ENCODE measurements around the gene CEP131. TPM values are rescaled to one million over a fixed set of nuclear protein-coding genes. Genes with fewer than 3 reads are reported as not detected.
A peak's percentile ranks its signal among the peaks of the same experiment; 100 is the strongest.

The CEP131 gene
- total and polyA plus RNA-seq, 2 of the 4 experiments (the other 2 are of a cell fraction) = 4.8 to 9.6 TPM

DNA sequence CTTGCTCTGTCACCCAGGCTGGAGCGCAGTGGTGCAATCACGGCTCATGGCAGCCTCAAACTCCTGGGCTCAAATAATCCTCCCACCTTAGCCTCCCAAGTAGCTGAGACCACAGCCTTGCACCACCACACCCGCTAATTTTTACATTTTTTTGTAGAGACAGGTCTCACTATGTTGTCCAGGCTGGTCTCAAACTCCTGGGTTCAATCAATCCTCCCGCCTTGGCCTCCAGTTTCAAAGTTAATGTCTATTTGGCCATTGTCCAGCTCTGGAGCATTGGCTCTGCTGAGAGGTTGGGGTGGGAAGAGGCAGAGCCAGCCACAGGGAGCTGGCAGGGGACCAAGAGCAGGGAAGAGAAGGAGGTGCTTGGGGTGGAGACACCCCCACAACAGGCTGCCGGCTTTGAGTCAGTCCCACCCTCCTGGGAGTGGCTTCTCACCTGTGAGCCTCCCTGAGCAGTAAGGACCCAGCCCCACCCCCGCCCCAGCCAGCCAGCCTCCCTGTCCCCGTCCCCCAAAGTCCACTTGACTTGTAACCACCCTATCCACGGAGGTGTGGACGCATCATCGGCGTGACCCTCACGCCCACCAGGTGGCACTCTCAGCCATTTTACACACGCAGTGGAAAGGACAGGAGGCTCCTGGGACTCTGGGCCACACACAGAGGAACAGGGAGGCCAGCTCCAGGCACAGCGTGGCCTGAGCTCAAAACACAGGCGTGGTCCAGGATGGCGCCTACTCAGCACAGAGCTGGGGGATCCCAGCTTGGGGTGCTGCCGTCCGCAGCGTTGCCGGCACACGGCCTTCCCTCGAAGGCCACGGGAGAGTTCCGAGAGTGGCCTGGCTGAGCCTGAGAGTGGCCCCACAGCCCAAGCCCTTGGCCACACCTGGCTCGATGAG, 80.2 kb downstream of the CEP131 start:
- ChIA-PET CTCF (interaction anchor here (0.6 to 1.4 kb wide), 4 partner anchors 10 to 562 kb away, joined by 3 to 7 read pairs (median 4); no protein-coding TSS in a partner anchor), POLR2A (ENCODE audit: unreplicated experiment) (no interaction called here)
- Histone ChIP-seq H2BK20ac (ENCODE audit: low read depth, low read length) (no peak overlapping the region), H4K5ac (ENCODE audit: low read depth, low read length) (no peak overlapping the region), H3K27me3 (ENCODE audit: control insufficient read depth, insufficient read depth, low read length) (peaks cover 5% of the 10 kb centered on the region), H3K79me1 (ENCODE audit: low read depth in 1 of 2, low read length in 2 of 2) (no peaks in the 10 kb centered on the region), H3K9ac (ENCODE audit: low read depth, low read length) (no peak overlapping the region), H3K9me1 (ENCODE audit: insufficient read depth, low read length) (peaks cover 3% of the 10 kb centered on the region; the same call in 1 of the 2 replicates), H2AK9ac (replicated peaks; ENCODE audit: low read depth, low read length, poor library complexity) (no peak overlapping the region), H2BK5ac (ENCODE audit: low read depth, low read length, poor library complexity, severe bottlenecking) (no peak overlapping the region), H3K4me3 (ENCODE audit: insufficient read depth, low read depth, low read length) (no peak overlapping the region), H3K4ac (ENCODE audit: low read depth, low read length) (no peak overlapping the region), H4K20me1 (ENCODE audit: insufficient read depth, low read length) (no peaks in the 10 kb centered on the region), H2BK120ac (ENCODE audit: low read depth, low read length) (no peak overlapping the region), H3K9me3 (ENCODE audit: control insufficient read depth, insufficient read depth, low read length) (no peaks in the 10 kb centered on the region), H4K91ac (ENCODE audit: insufficient read depth, low read depth, low read length) (no peak overlapping the region), H3K36me3 (ENCODE audit: control insufficient read depth, insufficient read depth, low read length) (no peaks in the 10 kb centered on the region), H3K14ac (replicated peaks; ENCODE audit: low read depth, low read length) (no peak overlapping the region), H3K27ac (ENCODE audit: insufficient read depth, low read length) (no peak overlapping the region), H3K18ac (ENCODE audit: low read depth, low read length) (no peak overlapping the region), H2BK15ac (ENCODE audit: low read depth, low read length) (no peak overlapping the region), H3K4me1 (ENCODE audit: control insufficient read depth, insufficient read depth, low read length) (no peaks in the 10 kb centered on the region), H4K8ac (ENCODE audit: low read depth in 2 of 2, low read length in 2 of 2) (peak overlapping the region in 1 of 2 experiments; percentile 74; a peak in 1 of 4 replicates), H2AK5ac (ENCODE audit: low read depth, low read length) (no peak overlapping the region), H3K23ac (ENCODE audit: low read depth, low read length) (no peak overlapping the region), H2AFZ (replicated peaks; ENCODE audit: low read length, poor library complexity) (peak overlapping the region; percentile 94), H3K56ac (ENCODE audit: extremely low read depth, insufficient read depth, low read length) (no peak overlapping the region), H3K4me2 (ENCODE audit: low read depth, low read length) (no peak overlapping the region)
- no TSS peak for BruUV-seq (replicated peaks)
- ATAC-seq (ENCODE audit: low read depth) (peak; percentile 98), DNase-seq (peak; percentile 56)
- dilution Hi-C loops (cut with HindIII; ENCODE audit: low sequenced_read_pairs, unreplicated experiment) (no loop called here), intact Hi-C loops (cut with micrococcal nuclease) (loop anchor here (1.0 to 5.0 kb wide), 3 partner anchors 58 to 99 kb away; partner anchors contain the start of gene CEP131), in situ Hi-C loops (cut with MboI; ENCODE audit: low sequenced_read_pairs) (no loop called here)
- WGBS, 2 experiments (ENCODE audit: extremely low coverage in 2 of 2, insufficient read length in 1 of 2) = 53% methylated on average over 10 of the region's 25 CpGs; no CpG with 5 or more reads in 1 of the 2 experiments
- no peak for TF ChIP-seq FOS (IDR thresholded peaks at IDR 0.05; ENCODE audit: low read depth, low read length)
- peak; percentile 72 for TF ChIP-seq RAD21 (IDR thresholded peaks at IDR 0.05; ENCODE audit: low read length)
- peak; percentile 78 for TF ChIP-seq SMC3 (IDR thresholded peaks at IDR 0.05; ENCODE audit: low read depth, low read length)
- TF ChIP-seq, protein P1, sequence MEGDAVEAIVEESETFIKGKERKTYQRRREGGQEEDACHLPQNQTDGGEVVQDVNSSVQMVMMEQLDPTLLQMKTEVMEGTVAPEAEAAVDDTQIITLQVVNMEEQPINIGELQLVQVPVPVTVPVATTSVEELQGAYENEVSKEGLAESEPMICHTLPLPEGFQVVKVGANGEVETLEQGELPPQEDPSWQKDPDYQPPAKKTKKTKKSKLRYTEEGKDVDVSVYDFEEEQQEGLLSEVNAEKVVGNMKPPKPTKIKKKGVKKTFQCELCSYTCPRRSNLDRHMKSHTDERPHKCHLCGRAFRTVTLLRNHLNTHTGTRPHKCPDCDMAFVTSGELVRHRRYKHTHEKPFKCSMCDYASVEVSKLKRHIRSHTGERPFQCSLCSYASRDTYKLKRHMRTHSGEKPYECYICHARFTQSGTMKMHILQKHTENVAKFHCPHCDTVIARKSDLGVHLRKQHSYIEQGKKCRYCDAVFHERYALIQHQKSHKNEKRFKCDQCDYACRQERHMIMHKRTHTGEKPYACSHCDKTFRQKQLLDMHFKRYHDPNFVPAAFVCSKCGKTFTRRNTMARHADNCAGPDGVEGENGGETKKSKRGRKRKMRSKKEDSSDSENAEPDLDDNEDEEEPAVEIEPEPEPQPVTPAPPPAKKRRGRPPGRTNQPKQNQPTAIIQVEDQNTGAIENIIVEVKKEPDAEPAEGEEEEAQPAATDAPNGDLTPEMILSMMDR (conservative IDR thresholded peaks at IDR 0.05; ENCODE audit: low read depth, low read length) = peak; percentile 70

Measured in IMR-90 (cell line).